Ovary (tissue), 3 donors: ENCODE data around the gene FAM184B.

ENCODE experiments used
- CTCF ChIP-seq, 3 donors: fragments of 450-650 bp in 2 of 3; fragments of 200-600 bp in 1 of 3; IDR thresholded peaks; one replicate each; pipeline versions ENCODE4 v1.5.1 to v1.8.0; 2016 to 2022; ENCODE audit warnings: antibody characterized with exemption in 3 of 3, mild to moderate bottlenecking in 1 of 3
- EP300 ChIP-seq: sonication (generic); formaldehyde crosslinking; IDR thresholded peaks from one replicate; pipeline ENCODE4 v1.6.1; 2017; ENCODE audit warnings: antibody characterized with exemption
- donor health status: DM: no; HTN: no; CAD: no.

- TF ChIP-seq EP300: no peak
- no peak for TF ChIP-seq CTCF (IDR thresholded peaks at IDR 0.05)
These were observed 161.9 kb downstream of the FAM184B start for GRCh38 chr4:17619416-17620105.
